Ishikawa (cell line): ENCODE measurements around the gene MYL7.

Experiments
- CEBPB ChIP-seq: IDR thresholded peaks from 2 replicates; pipeline ENCODE4 v1.6.1; 2012
- CREB1 ChIP-seq: IDR thresholded peaks from 2 replicates; pipeline ENCODE4 v1.6.1; 2012; ENCODE audit warnings: low read depth
- EGR1 ChIP-seq: IDR thresholded peaks from 2 replicates; pipeline ENCODE4 v1.6.1; 2012
- EP300 ChIP-seq: IDR thresholded peaks from 2 replicates; pipeline ENCODE4 v1.6.1; 2012; ENCODE audit warnings: borderline replicate concordance
- FOXM1 ChIP-seq: IDR thresholded peaks from 2 replicates; pipeline ENCODE4 v1.6.1; 2012; ENCODE audit warnings: low read depth, borderline replicate concordance
- NFIC ChIP-seq: IDR thresholded peaks from 2 replicates; pipeline ENCODE4 v1.6.1; 2012
- RAD21 ChIP-seq: IDR thresholded peaks from 2 replicates; pipeline ENCODE4 v1.6.1; 2012; ENCODE audit warnings: low read depth
- TAF1 ChIP-seq: IDR thresholded peaks from 2 replicates; pipeline ENCODE4 v1.6.1; 2012; ENCODE audit warnings: low read depth, mild to moderate bottlenecking
- TCF12 ChIP-seq: IDR thresholded peaks from 2 replicates; pipeline ENCODE4 v1.6.1; 2012; ENCODE audit warnings: low read depth
- TEAD4 ChIP-seq: IDR thresholded peaks from 2 replicates; pipeline ENCODE4 v1.6.1; 2012
- YY1 ChIP-seq: IDR thresholded peaks from 2 replicates; pipeline ENCODE4 v1.6.1; 2012; ENCODE audit warnings: low read depth
- ZBTB7A ChIP-seq: IDR thresholded peaks from 2 replicates; pipeline ENCODE4 v1.6.1; 2012; ENCODE audit warnings: low read depth
- TF ChIP-seq, protein P1 (sequence below): IDR thresholded peaks from 2 replicates; pipeline ENCODE4 v1.6.1; 2012; ENCODE audit warnings: low read depth, mild to moderate bottlenecking
- TF ChIP-seq, protein P2 (sequence below): IDR thresholded peaks from 2 replicates; pipeline ENCODE4 v1.6.1; 2012
- TF ChIP-seq, protein P3 (sequence below): IDR thresholded peaks from 2 replicates; pipeline ENCODE4 v1.6.1; 2012

Gene MYL7

DNA sequence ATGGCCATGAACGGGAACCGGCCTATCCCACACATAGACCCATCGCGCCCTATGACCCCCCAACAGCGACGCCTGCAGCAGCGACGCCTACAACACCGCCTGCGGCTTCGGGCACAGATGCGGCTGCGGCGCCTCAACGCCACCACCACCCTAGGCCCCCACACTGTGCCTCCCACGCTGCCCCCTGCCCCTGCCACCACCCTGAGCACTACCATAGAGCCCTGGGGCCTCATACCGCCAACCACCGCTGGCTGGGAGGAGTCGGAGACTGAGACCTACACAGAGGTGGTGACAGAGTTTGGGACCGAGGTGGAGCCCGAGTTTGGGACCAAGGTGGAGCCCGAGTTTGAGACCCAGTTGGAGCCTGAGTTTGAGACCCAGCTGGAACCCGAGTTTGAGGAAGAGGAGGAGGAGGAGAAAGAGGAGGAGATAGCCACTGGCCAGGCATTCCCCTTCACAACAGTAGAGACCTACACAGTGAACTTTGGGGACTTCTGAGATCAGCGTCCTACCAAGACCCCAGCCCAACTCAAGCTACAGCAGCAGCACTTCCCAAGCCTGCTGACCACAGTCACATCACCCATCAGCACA lies 27.3 kb downstream of the MYL7 start:
- no peak for TF ChIP-seq CEBPB
- no peak for TF ChIP-seq EGR1
- TF ChIP-seq EP300, result no peak
- TF ChIP-seq RAD21, result no peak
- TF ChIP-seq CREB1, result no peak
- no peak for TF ChIP-seq TEAD4
- TF ChIP-seq, protein P1, sequence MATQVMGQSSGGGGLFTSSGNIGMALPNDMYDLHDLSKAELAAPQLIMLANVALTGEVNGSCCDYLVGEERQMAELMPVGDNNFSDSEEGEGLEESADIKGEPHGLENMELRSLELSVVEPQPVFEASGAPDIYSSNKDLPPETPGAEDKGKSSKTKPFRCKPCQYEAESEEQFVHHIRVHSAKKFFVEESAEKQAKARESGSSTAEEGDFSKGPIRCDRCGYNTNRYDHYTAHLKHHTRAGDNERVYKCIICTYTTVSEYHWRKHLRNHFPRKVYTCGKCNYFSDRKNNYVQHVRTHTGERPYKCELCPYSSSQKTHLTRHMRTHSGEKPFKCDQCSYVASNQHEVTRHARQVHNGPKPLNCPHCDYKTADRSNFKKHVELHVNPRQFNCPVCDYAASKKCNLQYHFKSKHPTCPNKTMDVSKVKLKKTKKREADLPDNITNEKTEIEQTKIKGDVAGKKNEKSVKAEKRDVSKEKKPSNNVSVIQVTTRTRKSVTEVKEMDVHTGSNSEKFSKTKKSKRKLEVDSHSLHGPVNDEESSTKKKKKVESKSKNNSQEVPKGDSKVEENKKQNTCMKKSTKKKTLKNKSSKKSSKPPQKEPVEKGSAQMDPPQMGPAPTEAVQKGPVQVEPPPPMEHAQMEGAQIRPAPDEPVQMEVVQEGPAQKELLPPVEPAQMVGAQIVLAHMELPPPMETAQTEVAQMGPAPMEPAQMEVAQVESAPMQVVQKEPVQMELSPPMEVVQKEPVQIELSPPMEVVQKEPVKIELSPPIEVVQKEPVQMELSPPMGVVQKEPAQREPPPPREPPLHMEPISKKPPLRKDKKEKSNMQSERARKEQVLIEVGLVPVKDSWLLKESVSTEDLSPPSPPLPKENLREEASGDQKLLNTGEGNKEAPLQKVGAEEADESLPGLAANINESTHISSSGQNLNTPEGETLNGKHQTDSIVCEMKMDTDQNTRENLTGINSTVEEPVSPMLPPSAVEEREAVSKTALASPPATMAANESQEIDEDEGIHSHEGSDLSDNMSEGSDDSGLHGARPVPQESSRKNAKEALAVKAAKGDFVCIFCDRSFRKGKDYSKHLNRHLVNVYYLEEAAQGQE, result no peak
- no peak for TF ChIP-seq YY1
- no peak for TF ChIP-seq NFIC
- no peak for TF ChIP-seq ZBTB7A
- no peak for TF ChIP-seq TAF1
- TF ChIP-seq, protein P2, sequence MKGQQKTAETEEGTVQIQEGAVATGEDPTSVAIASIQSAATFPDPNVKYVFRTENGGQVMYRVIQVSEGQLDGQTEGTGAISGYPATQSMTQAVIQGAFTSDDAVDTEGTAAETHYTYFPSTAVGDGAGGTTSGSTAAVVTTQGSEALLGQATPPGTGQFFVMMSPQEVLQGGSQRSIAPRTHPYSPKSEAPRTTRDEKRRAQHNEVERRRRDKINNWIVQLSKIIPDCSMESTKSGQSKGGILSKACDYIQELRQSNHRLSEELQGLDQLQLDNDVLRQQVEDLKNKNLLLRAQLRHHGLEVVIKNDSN, result no peak

DNA sequence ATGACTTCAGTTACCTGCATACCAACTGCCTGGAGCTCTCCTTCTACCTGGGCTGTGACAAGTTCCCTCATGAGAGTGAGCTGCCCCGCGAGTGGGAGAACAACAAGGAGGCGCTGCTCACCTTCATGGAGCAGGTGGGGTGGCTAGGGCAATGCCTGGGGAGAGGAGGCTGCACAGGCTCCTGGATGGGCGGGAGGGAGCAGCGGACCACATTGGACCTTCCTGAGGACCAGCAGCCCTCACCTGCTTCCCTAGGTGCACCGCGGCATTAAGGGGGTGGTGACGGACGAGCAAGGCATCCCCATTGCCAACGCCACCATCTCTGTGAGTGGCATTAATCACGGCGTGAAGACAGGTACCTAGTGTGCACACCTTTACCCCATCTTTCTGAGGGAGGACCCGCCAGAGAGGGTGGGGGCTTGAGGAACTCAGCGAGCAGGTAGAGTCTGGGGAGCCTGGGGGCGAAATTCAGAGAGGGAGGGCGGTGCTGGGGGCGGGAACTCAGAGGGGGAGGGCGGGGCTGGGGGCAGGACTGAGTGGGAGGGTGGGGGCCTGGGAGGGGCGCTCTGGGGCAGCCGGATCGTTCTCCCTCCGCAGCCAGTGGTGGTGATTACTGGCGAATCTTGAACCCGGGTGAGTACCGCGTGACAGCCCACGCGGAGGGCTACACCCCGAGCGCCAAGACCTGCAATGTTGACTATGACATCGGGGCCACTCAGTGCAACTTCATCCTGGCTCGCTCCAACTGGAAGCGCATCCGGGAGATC lies 28.0 kb downstream of the MYL7 start:
- TF ChIP-seq RAD21, result no peak
- TF ChIP-seq ZBTB7A, result no peak
- TF ChIP-seq EGR1, result no peak
- TF ChIP-seq CREB1, result no peak
- TF ChIP-seq, protein P3, sequence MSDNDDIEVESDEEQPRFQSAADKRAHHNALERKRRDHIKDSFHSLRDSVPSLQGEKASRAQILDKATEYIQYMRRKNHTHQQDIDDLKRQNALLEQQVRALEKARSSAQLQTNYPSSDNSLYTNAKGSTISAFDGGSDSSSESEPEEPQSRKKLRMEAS, result no peak
- TF ChIP-seq, protein P1, result no peak
- TF ChIP-seq CEBPB, result no peak
- TF ChIP-seq YY1, result no peak
- no peak for TF ChIP-seq TEAD4
- TF ChIP-seq NFIC, result no peak
- TF ChIP-seq EP300, result no peak
- TF ChIP-seq TCF12, result no peak

DNA sequence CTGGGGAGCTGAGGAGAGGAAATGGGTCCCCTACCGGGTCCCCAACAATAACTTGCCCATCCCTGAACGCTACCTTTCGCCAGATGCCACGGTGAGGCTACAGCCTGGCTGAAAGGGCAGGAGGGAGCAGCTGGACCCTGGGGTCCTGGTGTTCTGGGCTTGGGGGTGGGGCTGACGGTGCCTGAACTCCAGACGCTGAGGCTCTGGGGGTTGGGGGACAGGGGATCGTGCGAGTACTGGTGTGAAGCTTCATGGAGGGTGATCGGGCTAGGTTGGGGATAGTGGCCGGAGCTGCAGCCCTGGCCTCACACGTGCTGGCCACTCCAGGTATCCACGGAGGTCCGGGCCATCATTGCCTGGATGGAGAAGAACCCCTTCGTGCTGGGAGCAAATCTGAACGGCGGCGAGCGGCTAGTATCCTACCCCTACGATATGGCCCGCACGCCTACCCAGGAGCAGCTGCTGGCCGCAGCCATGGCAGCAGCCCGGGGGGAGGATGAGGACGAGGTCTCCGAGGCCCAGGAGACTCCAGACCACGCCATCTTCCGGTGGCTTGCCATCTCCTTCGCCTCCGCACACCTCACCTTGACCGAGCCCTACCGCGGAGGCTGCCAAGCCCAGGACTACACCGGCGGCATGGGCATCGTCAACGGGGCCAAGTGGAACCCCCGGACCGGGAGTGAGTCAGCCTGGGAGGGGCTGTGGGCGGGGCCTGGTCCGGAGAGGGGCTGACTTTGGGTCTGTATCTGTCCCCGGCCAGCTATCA lies 28.7 kb downstream of the MYL7 start:
- TF ChIP-seq, protein P2, result no peak
- TF ChIP-seq ZBTB7A, result no peak
- no peak for TF ChIP-seq EP300
- no peak for TF ChIP-seq RAD21
- no peak for TF ChIP-seq TCF12
- no peak for TF ChIP-seq TEAD4
- no peak for TF ChIP-seq YY1
- no peak for TF ChIP-seq TAF1
- no peak for TF ChIP-seq FOXM1
- no peak for TF ChIP-seq CEBPB
- no peak for TF ChIP-seq EGR1
- TF ChIP-seq NFIC, result no peak
- no peak for TF ChIP-seq CREB1
- TF ChIP-seq, protein P3, result no peak

DNA sequence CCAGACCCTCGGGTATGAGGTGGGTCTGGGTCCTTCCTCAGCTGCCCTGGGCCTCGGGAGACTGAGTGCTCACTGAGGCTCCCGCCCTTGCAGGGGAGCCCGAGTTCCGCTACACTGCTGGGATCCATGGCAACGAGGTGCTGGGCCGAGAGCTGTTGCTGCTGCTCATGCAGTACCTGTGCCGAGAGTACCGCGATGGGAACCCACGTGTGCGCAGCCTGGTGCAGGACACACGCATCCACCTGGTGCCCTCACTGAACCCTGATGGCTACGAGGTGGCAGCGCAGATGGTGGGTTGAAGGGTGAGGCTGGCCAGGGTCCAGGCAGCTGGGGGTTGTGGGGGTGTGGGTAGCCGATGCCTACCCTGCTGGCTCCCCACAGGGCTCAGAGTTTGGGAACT lies 29.4 kb downstream of the MYL7 start:
- TF ChIP-seq, protein P2, result no peak
- no peak for TF ChIP-seq CEBPB
- TF ChIP-seq ZBTB7A, result no peak
- TF ChIP-seq, protein P1, result no peak
- no peak for TF ChIP-seq YY1
- no peak for TF ChIP-seq TAF1
- TF ChIP-seq, protein P3, result no peak
- no peak for TF ChIP-seq FOXM1
- no peak for TF ChIP-seq CREB1
- TF ChIP-seq NFIC, result no peak
- TF ChIP-seq EGR1, result no peak
